ENCODE measurements around the gene LRBA.
A peak's percentile ranks its signal among the peaks of the same experiment; 100 is the strongest.

Gene LRBA

GRCh38 chr4:150582146-150582872 lies 432.8 kb downstream of the LRBA start, which contains the start of gene MAB21L2:
Gene MAB21L2 (plus strand): TSS chr4:150582151. CDS start chr4:150583030, 879 bp downstream.
- peak within 1 kb of the TSS; percentile 36 to 37 for H3K27ac ChIP-seq
- no peak for TF ChIP-seq CTCF (IDR thresholded peaks at IDR 0.05)
- peak within 1 kb of the TSS; percentile 66 for H3K4me3 ChIP-seq
- no peak for DNase-seq (ENCODE audit: low spot score)

GRCh38 chr4:150581641-150582051 lies 433.4 kb downstream of the LRBA start:
- TF ChIP-seq CTCF (IDR thresholded peaks at IDR 0.05), result no peak
- no peak for DNase-seq (ENCODE audit: low spot score)
- Histone ChIP-seq H3K27ac (no peak overlapping the region), H3K4me3 (no peak overlapping the region)

- DNase-seq (ENCODE audit: low spot score), result no peak
- H3K27ac ChIP-seq, result no peak overlapping the region
- H3K4me3 ChIP-seq, result no peak overlapping the region
- no peak for TF ChIP-seq CTCF (IDR thresholded peaks at IDR 0.05)
These were observed 434.0 kb downstream of the LRBA start for GRCh38 chr4:150581056-150581605.

GRCh38 chr4:150580306-150580705 lies 434.8 kb downstream of the LRBA start:
- no peak for TF ChIP-seq CTCF (IDR thresholded peaks at IDR 0.05)
- DNase-seq (ENCODE audit: low spot score), result no peak
- no peak overlapping the region for H3K27ac ChIP-seq
- peak overlapping the region; percentile 60 for H3K4me3 ChIP-seq

GRCh38 chr4:150579551-150580234 lies 435.4 kb downstream of the LRBA start:
- no peak for TF ChIP-seq CTCF (IDR thresholded peaks at IDR 0.05)
- Histone ChIP-seq H3K4me3 (peak overlapping the region; percentile 60), H3K27ac (peak overlapping the region; percentile 32 to 53)
- no peak for DNase-seq (ENCODE audit: low spot score)

GRCh38 chr4:150578745-150579501 lies 436.2 kb downstream of the LRBA start:
- peak overlapping the region; percentile 60 for H3K4me3 ChIP-seq
- H3K27ac ChIP-seq, result peak overlapping the region in 1 of 2 donors; percentile 53
- no peak for DNase-seq (ENCODE audit: low spot score)
- no peak for TF ChIP-seq CTCF (IDR thresholded peaks at IDR 0.05)
